Osteocyte (in vitro differentiated cells): Measurements from ENCODE around the gene CRMP1. TPM values are rescaled to one million over a fixed set of nuclear protein-coding genes. Genes with fewer than 3 reads are reported as not detected.

Experiments used
- DNase-seq: peaks from one replicate; pipeline ENCODE4 v3.0.0; 2021; ENCODE audit warnings: mixed read lengths; ENCODE audit not compliant: unreplicated experiment; ENCODE audit errors: extremely low spot score
- H3K27ac Mint-ChIP-seq: one replicate; pipeline ENCODE4 v1.8.0; 2021; ENCODE audit warnings: mild to moderate bottlenecking, mixed read lengths; ENCODE audit not compliant: unreplicated experiment
- H3K27me3 Mint-ChIP-seq: one replicate; pipeline ENCODE4 v1.8.0; 2021; ENCODE audit warnings: mixed read lengths; ENCODE audit not compliant: unreplicated experiment
- H3K36me3 Mint-ChIP-seq: one replicate; pipeline ENCODE4 v1.8.0; 2021; ENCODE audit warnings: mixed read lengths; ENCODE audit not compliant: unreplicated experiment
- H3K4me1 Mint-ChIP-seq: one replicate; pipeline ENCODE4 v1.8.0; 2021; ENCODE audit warnings: mixed read lengths; ENCODE audit not compliant: unreplicated experiment
- H3K4me3 Mint-ChIP-seq: one replicate; pipeline ENCODE4 v1.8.0; 2021; ENCODE audit warnings: mild to moderate bottlenecking, moderate library complexity, mixed read lengths; ENCODE audit not compliant: unreplicated experiment
- H3K9me3 Mint-ChIP-seq: one replicate; pipeline ENCODE4 v1.8.0; 2021; ENCODE audit warnings: mixed read lengths; ENCODE audit not compliant: unreplicated experiment
- CTCF ChIP-seq: fragments of 200-600 bp; sonication (generic); IDR thresholded peaks from 2 replicates; pipeline ENCODE4 v1.5.0; 2021; ENCODE audit warnings: antibody characterized with exemption, mild to moderate bottlenecking, moderate library complexity
- total RNA-seq: library from RNA; stranded (reverse); gene quantifications from 2 replicates; pipeline ENCODE4 v1.2.1, GENCODE V29; 2021

The CRMP1 gene
- total RNA-seq, 1 donor from 2014 or later = 24.5 TPM

GRCh38 chr4:5887361-5888221, 5.3 kb downstream of the CRMP1 start:
- H3K36me3 Mint-ChIP-seq = no peaks in the 10 kb centered on the region
- DNase-seq = no peak
- peak overlapping the region; percentile 80 for H3K4me3 Mint-ChIP-seq
- no peak overlapping the region for H3K27ac Mint-ChIP-seq
- no peaks in the 10 kb centered on the region for H3K9me3 Mint-ChIP-seq
- H3K4me1 Mint-ChIP-seq = peaks cover 24% of the 10 kb centered on the region
- TF ChIP-seq CTCF = no peak
- H3K27me3 Mint-ChIP-seq = peaks cover 37% of the 10 kb centered on the region

GRCh38 chr4:5887011-5887360, 5.9 kb downstream of the CRMP1 start:
- no peaks in the 10 kb centered on the region for H3K36me3 Mint-ChIP-seq
- H3K9me3 Mint-ChIP-seq = no peaks in the 10 kb centered on the region
- peak overlapping the region; percentile 80 for H3K4me3 Mint-ChIP-seq
- H3K4me1 Mint-ChIP-seq = peaks cover 24% of the 10 kb centered on the region
- no peak for DNase-seq
- H3K27ac Mint-ChIP-seq = no peak overlapping the region
- TF ChIP-seq CTCF = no peak
- H3K27me3 Mint-ChIP-seq = peaks cover 34% of the 10 kb centered on the region

- Mint-ChIP-seq H3K27me3 (peaks cover 25% of the 10 kb centered on the region), H3K9me3 (no peaks in the 10 kb centered on the region), H3K27ac (no peak overlapping the region), H3K36me3 (no peaks in the 10 kb centered on the region), H3K4me1 (peaks cover 20% of the 10 kb centered on the region), H3K4me3 (no peak overlapping the region)
- TF ChIP-seq CTCF = no peak
- DNase-seq = no peak
Measured at GRCh38 chr4:5885733-5886132, 7.2 kb downstream of the CRMP1 start.

- H3K9me3 Mint-ChIP-seq = no peaks in the 10 kb centered on the region
- no peak for TF ChIP-seq CTCF
- H3K27me3 Mint-ChIP-seq = peaks cover 18% of the 10 kb centered on the region
- no peaks in the 10 kb centered on the region for H3K36me3 Mint-ChIP-seq
- H3K4me3 Mint-ChIP-seq = no peak overlapping the region
- peaks cover 15% of the 10 kb centered on the region for H3K4me1 Mint-ChIP-seq
- H3K27ac Mint-ChIP-seq = no peak overlapping the region
- DNase-seq = no peak
Measured at GRCh38 chr4:5884796-5885195, 8.1 kb downstream of the CRMP1 start.

- H3K9me3 Mint-ChIP-seq = no peaks in the 10 kb centered on the region
- H3K27me3 Mint-ChIP-seq = peaks cover 9% of the 10 kb centered on the region
- no peak for TF ChIP-seq CTCF
- H3K36me3 Mint-ChIP-seq = no peaks in the 10 kb centered on the region
- no peak for DNase-seq
- no peak overlapping the region for H3K27ac Mint-ChIP-seq
- no peak overlapping the region for H3K4me3 Mint-ChIP-seq
- peaks cover 11% of the 10 kb centered on the region for H3K4me1 Mint-ChIP-seq
Measured at GRCh38 chr4:5883916-5884315, 9.0 kb downstream of the CRMP1 start.
